Hepatocyte (in vitro differentiated cells): Measurements from ENCODE around the gene F11R. TPM values are rescaled to one million over a fixed set of nuclear protein-coding genes. Genes with fewer than 3 reads are reported as not detected.
"Not testable (repeated sequence)": the region's sequence is repeated elsewhere in the genome, so short reads cannot be mapped to it uniquely, and the experiment has no call there.

Experiments
- DNase-seq: peaks from one replicate; pipeline ENCODE4 v3.0.0-alpha.2; 2016; ENCODE audit warnings: low spot score
- H2AFZ ChIP-seq: fragments of 200-600 bp; sonication (generic); 2 replicates; pipeline ENCODE4 v1.6.0; 2016; ENCODE audit warnings: antibody characterized with exemption, mild to moderate bottlenecking
- H3K27ac ChIP-seq: fragments of 200-600 bp; sonication (generic); 2 replicates; pipeline ENCODE4 v1.5.1; 2016; ENCODE audit warnings: mild to moderate bottlenecking
- H3K27me3 ChIP-seq: fragments of 200-600 bp; sonication (generic); 2 replicates; pipeline ENCODE4 v1.6.1; 2016
- H3K36me3 ChIP-seq: fragments of 200-600 bp; sonication (generic); replicated peaks from 2 replicates; pipeline ENCODE4 v1.5.1; 2016; ENCODE audit warnings: low read depth; ENCODE audit not compliant: insufficient read depth
- H3K4me1 ChIP-seq: fragments of 200-600 bp; sonication (generic); 2 replicates; pipeline ENCODE4 v1.5.1; 2016; ENCODE audit warnings: mild to moderate bottlenecking, moderate library complexity; ENCODE audit not compliant: insufficient read depth
- H3K4me2 ChIP-seq: fragments of 200-600 bp; sonication (generic); 2 replicates; pipeline ENCODE4 v1.6.0; 2016
- H3K4me3 ChIP-seq: fragments of 200-600 bp; sonication (generic); 2 replicates; pipeline ENCODE4 v1.5.1; 2016; ENCODE audit warnings: mild to moderate bottlenecking
- H3K79me2 ChIP-seq: fragments of 200-600 bp; sonication (generic); 2 replicates; pipeline ENCODE4 v1.6.0; 2017; ENCODE audit warnings: mild to moderate bottlenecking
- H3K9me2 ChIP-seq: fragments of 200-600 bp; sonication (generic); replicated peaks from 2 replicates; pipeline ENCODE4 v1.6.0; 2017; ENCODE audit warnings: mild to moderate bottlenecking; ENCODE audit not compliant: insufficient read depth
- H3K9me3 ChIP-seq: fragments of 200-600 bp; sonication (generic); 2 replicates; pipeline ENCODE4 v1.5.1; 2016; ENCODE audit warnings: low read depth, mild to moderate bottlenecking
- H4K20me1 ChIP-seq: fragments of 200-600 bp; sonication (generic); 2 replicates; pipeline ENCODE4 v1.6.0; 2016; ENCODE audit warnings: mild to moderate bottlenecking; ENCODE audit not compliant: insufficient read depth, poor library complexity, severe bottlenecking
- EZH2 ChIP-seq: fragments of 200-600 bp; sonication (generic); IDR thresholded peaks from 2 replicates; pipeline ENCODE4 v1.6.1; 2016; ENCODE audit warnings: antibody characterized with exemption, mild to moderate bottlenecking, borderline replicate concordance
- EZH2phosphoT487 ChIP-seq: fragments of 200-600 bp; sonication (generic); IDR thresholded peaks from one replicate; pipeline ENCODE4 v1.6.1; 2018; ENCODE audit warnings: antibody characterized with exemption, mild to moderate bottlenecking, low read depth, moderate library complexity; ENCODE audit not compliant: unreplicated experiment, severe bottlenecking
- WGBS: methylation state at CpG from one replicate; pipeline ENCODE4 v1.1.6; 2016; ENCODE audit warnings: low lambda C conversion rate; ENCODE audit errors: missing lambda C conversion rate; 5-methylcytosine and 5-hydroxymethylcytosine counted together
- polyA plus RNA-seq: library from polyadenylated mRNA; unstranded; fragments of >200 nt; fragmentation: Nextera tagmentation; extraction: Ambion mirVana; gene quantifications from 2 replicates; pipeline ENCODE4 v1.2.1, GENCODE V29; 2016
- total RNA-seq: library from RNA; depleted of rRNA; stranded (reverse); fragments of >200 nt; gene quantifications from 2 replicates; pipeline ENCODE4 v1.2.3, GENCODE V29; 2014
- TF ChIP-seq, protein P1 (sequence below): fragments of 200-600 bp; sonication (generic); IDR thresholded peaks from 2 replicates; pipeline ENCODE4 v1.5.1; 2016; ENCODE audit warnings: antibody characterized with exemption, mild to moderate bottlenecking; ENCODE audit not compliant: poor library complexity

Gene F11R
- total and polyA plus RNA-seq, 2 experiments from 2014 or later, result 148 to 180 TPM

DNA sequence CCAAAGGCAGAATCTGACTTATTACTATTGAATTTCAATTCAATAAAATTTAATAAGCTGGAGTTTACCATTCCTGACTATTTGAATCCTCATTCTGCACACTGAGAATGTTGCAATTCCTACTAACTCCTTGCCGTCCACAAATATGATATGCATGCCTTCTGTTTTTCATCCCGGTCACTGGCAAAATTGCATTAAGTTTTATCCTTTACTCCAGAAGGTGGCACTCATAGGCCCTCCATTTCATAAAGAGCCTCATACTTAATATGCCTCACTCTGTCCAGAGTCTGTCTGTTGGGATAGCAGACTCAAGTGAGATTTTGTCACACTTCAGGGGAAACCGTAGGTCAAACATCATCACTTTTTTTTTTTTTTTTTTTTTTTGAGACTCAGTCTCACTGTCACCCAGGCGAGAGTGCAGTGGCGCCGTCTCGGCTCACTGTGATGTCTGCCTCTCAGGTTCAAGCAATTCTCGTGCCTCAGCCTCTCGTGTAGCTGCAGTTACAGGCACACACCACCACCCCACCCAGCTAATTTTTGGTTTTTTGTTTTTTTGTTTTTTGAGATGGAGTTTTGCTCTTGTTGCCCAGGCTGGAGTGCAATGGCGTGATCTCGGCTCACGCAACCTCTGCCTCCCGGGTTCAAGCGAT lies 27.3 kb downstream of the F11R start:
- no peak overlapping the region for H3K4me3 ChIP-seq
- H3K4me1 ChIP-seq, result peaks cover 5% of the 10 kb centered on the region
- DNase-seq, result peak; percentile 57
- H3K9me3 ChIP-seq, result no peaks in the 10 kb centered on the region
- WGBS, result 83% methylated on average over 14 of the region's 14 CpGs
- H3K36me3 ChIP-seq, result no peaks in the 10 kb centered on the region
- no peaks in the 10 kb centered on the region for H4K20me1 ChIP-seq
- H3K9me2 ChIP-seq, result no peaks in the 10 kb centered on the region
- no peak overlapping the region for H2AFZ ChIP-seq
- H3K79me2 ChIP-seq, result no peaks in the 10 kb centered on the region
- TF ChIP-seq EZH2phosphoT487 (no peak), EZH2 (no peak)
- TF ChIP-seq, protein P1, sequence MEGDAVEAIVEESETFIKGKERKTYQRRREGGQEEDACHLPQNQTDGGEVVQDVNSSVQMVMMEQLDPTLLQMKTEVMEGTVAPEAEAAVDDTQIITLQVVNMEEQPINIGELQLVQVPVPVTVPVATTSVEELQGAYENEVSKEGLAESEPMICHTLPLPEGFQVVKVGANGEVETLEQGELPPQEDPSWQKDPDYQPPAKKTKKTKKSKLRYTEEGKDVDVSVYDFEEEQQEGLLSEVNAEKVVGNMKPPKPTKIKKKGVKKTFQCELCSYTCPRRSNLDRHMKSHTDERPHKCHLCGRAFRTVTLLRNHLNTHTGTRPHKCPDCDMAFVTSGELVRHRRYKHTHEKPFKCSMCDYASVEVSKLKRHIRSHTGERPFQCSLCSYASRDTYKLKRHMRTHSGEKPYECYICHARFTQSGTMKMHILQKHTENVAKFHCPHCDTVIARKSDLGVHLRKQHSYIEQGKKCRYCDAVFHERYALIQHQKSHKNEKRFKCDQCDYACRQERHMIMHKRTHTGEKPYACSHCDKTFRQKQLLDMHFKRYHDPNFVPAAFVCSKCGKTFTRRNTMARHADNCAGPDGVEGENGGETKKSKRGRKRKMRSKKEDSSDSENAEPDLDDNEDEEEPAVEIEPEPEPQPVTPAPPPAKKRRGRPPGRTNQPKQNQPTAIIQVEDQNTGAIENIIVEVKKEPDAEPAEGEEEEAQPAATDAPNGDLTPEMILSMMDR, result peak; percentile 53
- no peak overlapping the region for H3K4me2 ChIP-seq
- no peak overlapping the region for H3K27ac ChIP-seq
- H3K27me3 ChIP-seq, result no peaks in the 10 kb centered on the region

DNA sequence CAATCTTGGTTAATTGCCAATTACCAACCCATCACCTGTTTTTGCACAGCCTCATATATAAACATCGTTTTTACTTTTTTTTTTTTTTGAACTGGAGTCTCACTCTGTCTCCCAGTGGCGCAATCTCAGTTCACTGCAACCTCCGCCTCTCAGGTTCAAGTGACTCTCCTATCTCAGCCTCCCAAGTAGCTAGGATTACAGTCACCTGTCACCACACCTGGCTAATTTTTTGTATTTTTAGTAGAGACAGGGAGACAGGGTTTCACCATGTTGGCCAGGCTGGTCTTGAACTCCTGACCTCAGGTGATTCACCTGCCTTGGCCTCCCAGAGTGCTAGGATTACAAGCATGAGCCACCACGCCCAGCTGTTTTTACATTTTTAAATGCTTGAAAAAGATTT lies 28.9 kb downstream of the F11R start:
- H3K9me3 ChIP-seq, H3K27me3 ChIP-seq, H4K20me1 ChIP-seq, DNase-seq, H3K27ac ChIP-seq, H3K4me1 ChIP-seq, H3K4me3 ChIP-seq, H2AFZ ChIP-seq, H3K9me2 ChIP-seq, H3K4me2 ChIP-seq, H3K36me3 ChIP-seq, H3K79me2 ChIP-seq: not testable (repeated sequence)
- WGBS, result 89% methylated on average over 4 of the region's 4 CpGs

DNA sequence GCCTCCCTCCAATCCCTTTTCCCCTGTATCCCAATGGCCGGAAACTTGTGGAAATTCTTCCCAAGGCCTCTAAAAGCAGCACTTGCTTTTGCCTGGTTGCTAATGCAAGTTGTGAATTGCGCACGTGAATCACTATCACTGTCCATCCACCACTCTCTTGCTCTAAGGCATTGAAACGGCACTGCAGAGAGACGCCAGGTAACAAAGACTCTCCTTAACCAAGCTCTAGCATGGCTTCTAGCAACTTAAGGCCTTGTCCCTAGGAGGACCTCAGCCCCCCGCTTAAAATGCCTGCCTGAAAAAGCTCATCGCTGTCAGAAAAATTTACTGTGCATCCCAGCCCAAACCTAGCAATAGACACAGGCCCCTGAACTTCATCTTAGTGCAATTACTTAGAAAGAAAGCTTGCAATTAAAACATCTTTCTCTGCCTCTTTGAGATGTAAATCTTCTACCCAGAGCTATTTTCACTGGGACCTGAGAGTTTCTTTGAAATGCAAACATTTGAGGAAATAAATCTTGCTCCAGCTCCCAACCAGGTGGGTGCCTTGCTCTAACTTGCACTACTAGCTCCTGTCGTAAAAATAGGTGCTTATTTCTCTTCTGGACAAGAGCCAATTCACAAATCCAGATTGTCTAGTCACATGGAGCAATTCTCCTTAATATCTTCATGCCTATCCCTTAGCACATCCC lies 33.4 kb downstream of the F11R start:
- H3K27ac ChIP-seq, result no peak overlapping the region
- no peaks in the 10 kb centered on the region for H4K20me1 ChIP-seq
- H3K9me3 ChIP-seq, result no peaks in the 10 kb centered on the region
- H3K36me3 ChIP-seq, result no peaks in the 10 kb centered on the region
- H3K4me1 ChIP-seq, result no peaks in the 10 kb centered on the region
- no peak for DNase-seq
- TF ChIP-seq EZH2phosphoT487, result no peak
- TF ChIP-seq EZH2, result no peak
- TF ChIP-seq, protein P1, result no peak
- no peak overlapping the region for H3K4me3 ChIP-seq
- H3K4me2 ChIP-seq, result no peak overlapping the region
- H3K9me2 ChIP-seq, result no peaks in the 10 kb centered on the region
- WGBS, result 61% methylated on average over 8 of the region's 8 CpGs
- no peaks in the 10 kb centered on the region for H3K79me2 ChIP-seq
- no peak overlapping the region for H2AFZ ChIP-seq
- H3K27me3 ChIP-seq, result peaks cover 3% of the 10 kb centered on the region

DNA sequence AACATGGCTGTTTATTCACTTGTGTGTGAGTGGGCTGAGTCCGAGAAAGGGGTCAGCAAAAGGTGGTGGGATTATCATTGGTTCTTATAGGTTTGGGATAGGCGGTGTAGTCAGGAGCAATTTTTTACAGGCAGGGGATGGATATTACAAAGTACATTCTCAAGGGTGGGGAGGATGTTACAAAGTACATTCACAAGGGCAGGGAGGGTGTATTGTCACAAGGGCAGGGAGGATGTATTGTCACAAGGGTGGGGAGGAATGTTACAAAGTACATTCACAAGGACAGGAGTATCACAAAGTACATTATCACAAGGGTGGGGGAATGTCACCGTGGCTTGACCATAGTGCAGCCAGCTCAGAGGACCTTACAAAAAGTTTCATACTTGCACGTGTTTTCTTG lies 35.2 kb downstream of the F11R start:
- WGBS, result 92% methylated on average over 4 of the region's 4 CpGs
- H3K9me3 ChIP-seq, result no peaks in the 10 kb centered on the region
- H3K9me2 ChIP-seq, result no peaks in the 10 kb centered on the region
- H3K4me3 ChIP-seq, result no peak overlapping the region
- no peak overlapping the region for H2AFZ ChIP-seq
- no peak overlapping the region for H3K27ac ChIP-seq
- peaks cover 8% of the 10 kb centered on the region for H3K4me1 ChIP-seq
- H4K20me1 ChIP-seq, result no peaks in the 10 kb centered on the region
- no peaks in the 10 kb centered on the region for H3K79me2 ChIP-seq
- TF ChIP-seq EZH2phosphoT487, result no peak
- TF ChIP-seq, protein P1, result no peak
- TF ChIP-seq EZH2, result no peak
- H3K4me2 ChIP-seq, result no peak overlapping the region
- H3K27me3 ChIP-seq, result peaks cover 21% of the 10 kb centered on the region
- H3K36me3 ChIP-seq, result no peaks in the 10 kb centered on the region
- no peak for DNase-seq
